ENCODE data around the gene FBXO21.

The FBXO21 gene

DNA sequence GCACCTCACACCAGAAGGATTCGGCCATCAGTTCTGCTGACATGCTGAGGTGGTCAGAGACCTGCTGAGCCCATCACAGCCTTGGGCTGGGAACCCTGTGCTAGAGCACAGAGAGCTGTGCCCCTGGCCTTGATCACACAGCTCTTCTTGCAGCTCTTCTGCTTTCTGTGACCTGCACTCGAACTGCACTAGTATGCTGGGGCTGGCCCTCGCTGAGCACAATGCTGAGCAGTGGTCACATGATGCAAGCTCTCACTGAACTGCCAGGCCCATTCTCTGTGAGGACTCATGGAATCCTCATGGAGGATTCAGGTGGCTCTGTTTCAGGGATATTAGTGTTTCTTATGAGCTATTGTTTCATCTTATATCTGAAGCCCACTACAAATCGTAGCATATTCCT lies 22.5 kb downstream of the FBXO21 start:
- no peak for DNase-seq (ENCODE audit: low read depth in 2 of 2, low spot score in 1 of 2)

GRCh38 chr12:117166107-117166506 lies 24.2 kb downstream of the FBXO21 start:
- DNase-seq (ENCODE audit: low read depth in 2 of 2, low spot score in 1 of 2), result no peak

DNA sequence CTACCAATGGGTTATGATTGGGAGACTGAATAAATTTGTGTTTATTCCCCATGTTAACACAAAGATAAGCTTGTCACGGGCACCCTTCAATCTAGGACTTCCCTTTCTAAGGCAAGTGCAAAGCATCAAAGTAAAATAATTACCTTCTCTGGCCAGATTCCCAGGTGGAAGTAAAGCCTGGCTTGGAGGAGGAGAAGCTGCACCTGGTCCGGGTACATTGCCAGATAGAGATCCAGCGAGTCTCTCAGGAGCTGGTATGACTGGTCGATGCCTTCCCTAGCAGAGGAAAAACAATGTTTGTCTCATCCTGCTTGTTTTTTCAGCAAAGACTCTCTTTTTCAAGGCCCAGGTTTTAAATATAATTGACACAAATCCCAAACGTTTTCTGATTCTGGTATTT lies 24.9 kb downstream of the FBXO21 start:
- DNase-seq (ENCODE audit: low read depth in 2 of 2, low spot score in 1 of 2), result no peak

DNA sequence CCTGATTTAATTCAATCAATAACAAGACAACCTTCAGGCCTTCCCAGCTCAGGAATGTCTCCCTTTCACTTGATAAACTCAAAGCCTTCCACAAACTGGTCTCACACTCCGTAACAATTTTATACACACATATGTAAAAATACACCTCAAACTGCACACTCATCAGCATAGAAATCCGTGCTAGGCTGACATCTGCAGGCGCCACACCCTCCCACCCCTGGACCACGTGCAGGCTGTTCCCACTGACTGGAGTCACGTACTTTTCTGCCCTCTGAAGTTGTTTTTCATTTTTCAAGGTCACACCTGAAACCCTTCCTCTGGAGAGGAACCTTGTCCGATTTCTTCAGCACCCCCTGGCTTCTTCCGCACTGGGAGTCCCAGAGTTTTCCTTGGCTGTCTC lies 27.6 kb downstream of the FBXO21 start:
- DNase-seq (ENCODE audit: low read depth in 2 of 2, low spot score in 1 of 2), result no peak

- DNase-seq (ENCODE audit: low read depth in 2 of 2, low spot score in 1 of 2), result no peak
Measured at GRCh38 chr12:117162167-117162539, 28.1 kb downstream of the FBXO21 start.

- no peak for DNase-seq (ENCODE audit: low read depth in 2 of 2, low spot score in 1 of 2)
Measured at GRCh38 chr12:117161460-117162166, 28.7 kb downstream of the FBXO21 start.

GRCh38 chr12:117159674-117160073 lies 30.6 kb downstream of the FBXO21 start:
- no peak for DNase-seq (ENCODE audit: low read depth in 2 of 2, low spot score in 1 of 2)

GRCh38 chr12:117158911-117159553 lies 31.2 kb downstream of the FBXO21 start:
- DNase-seq (ENCODE audit: low read depth in 2 of 2, low spot score in 1 of 2), result no peak

- no peak for DNase-seq (ENCODE audit: low read depth in 2 of 2, low spot score in 1 of 2)
Measured at GRCh38 chr12:117158096-117158495, 32.2 kb downstream of the FBXO21 start.

GRCh38 chr12:117155278-117156060 lies 34.8 kb downstream of the FBXO21 start:
- peak in 1 of 2 donors; percentile 45 for DNase-seq (ENCODE audit: low read depth in 2 of 2, low spot score in 1 of 2)

DNA sequence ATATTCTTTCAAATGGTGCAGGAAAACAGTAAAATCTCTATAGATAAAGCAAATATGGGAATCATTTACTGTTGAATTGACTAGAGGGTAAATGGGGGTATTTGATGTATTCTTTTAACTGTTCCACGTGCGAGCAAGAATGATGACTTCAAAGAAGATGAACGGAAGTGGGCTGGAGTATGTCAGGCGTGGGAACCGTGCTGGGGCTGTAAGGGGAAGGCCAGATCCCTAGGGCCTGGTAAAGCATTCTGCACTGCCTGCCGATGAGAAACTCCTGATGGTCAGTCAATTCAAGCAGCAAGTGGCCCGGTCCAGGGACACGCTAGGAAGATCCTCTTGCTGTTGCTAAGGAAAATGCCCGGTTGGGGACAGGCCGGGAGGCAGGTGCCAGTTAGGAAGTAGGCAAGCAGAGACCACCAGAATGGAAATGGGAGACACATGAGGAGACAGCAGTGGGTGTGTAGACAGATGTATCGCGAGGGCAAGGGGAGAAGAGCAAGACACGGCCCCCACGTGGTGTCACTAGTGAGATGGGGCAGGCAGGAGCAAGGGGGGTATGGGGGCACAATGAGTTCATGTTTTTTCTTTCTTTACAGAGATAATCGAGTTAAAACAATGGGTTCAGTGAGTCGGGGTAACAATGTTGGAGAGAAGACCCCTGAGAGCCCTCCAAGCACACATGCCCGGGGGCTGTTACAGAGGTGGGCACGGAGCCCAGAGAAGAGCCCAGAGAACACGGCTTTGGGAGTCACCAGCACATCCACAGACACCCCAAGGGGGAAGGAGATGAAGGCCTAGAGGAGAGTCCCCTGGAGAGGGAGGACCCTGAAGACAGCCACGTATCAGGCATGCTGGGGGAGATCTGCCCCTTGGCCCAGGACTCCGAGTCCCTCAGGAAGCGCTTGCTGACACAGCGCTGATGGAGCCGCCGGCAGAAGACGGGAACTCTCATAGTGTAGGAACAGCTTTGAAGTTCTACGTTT lies 37.2 kb downstream of the FBXO21 start:
- no peak for DNase-seq (ENCODE audit: low read depth in 2 of 2, low spot score in 1 of 2)

DNA sequence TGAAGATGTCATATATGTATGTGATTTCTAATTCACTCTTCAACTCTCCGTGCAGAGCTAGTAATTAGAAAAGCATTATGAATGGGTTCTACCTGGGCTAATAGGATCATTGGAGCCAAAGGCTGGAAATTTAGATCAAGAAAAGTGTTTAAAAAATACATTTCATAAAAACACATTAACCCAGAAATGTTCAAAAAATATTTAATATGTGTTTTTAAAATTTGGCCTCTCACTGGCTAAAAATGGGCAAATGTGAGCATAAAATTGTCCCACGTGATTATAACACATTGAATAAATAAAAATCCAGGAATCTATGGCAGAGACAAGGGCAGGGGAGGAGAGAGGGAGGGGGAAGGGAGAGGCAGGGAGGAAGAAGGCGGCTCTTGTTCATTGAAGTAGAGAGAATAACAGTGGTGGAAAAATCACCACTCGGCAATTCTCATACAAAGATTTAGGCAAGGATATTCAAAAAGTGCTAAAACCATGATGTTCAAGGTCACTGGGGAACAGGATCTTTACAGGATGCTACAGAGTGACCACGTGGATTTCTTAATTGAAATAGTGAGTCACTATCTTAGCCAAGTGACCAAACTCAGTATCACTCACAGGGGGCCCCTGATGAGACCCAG lies 38.8 kb downstream of the FBXO21 start:
- no peak for DNase-seq (ENCODE audit: low read depth in 2 of 2, low spot score in 1 of 2)

GRCh38 chr12:117149431-117149830 lies 40.8 kb downstream of the FBXO21 start:
- DNase-seq (ENCODE audit: low read depth in 2 of 2, low spot score in 1 of 2), result no peak

DNA sequence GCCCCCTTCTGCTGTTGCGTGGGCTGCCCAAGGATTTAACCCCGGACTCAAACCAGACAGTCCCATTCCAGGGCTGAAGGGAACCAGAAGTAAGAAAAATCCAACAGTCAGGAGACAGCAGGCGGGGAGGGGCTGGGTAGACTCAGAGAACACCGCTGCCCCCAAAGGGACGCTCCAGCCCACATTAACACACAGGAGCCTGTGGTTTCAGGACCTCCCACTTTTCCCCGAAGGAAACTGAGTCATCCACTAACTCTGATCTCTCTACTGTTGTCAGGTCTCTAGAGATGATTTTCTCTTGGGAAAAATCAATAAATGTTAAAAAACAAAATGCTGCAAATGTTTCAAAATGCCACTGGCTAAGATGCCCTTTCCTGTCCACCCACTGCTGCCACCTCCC lies 41.6 kb downstream of the FBXO21 start:
- no peak for DNase-seq (ENCODE audit: low read depth in 2 of 2, low spot score in 1 of 2)

- no peak for DNase-seq (ENCODE audit: low read depth in 2 of 2, low spot score in 1 of 2)
Measured at GRCh38 chr12:117147639-117148038, 42.6 kb downstream of the FBXO21 start.

DNA sequence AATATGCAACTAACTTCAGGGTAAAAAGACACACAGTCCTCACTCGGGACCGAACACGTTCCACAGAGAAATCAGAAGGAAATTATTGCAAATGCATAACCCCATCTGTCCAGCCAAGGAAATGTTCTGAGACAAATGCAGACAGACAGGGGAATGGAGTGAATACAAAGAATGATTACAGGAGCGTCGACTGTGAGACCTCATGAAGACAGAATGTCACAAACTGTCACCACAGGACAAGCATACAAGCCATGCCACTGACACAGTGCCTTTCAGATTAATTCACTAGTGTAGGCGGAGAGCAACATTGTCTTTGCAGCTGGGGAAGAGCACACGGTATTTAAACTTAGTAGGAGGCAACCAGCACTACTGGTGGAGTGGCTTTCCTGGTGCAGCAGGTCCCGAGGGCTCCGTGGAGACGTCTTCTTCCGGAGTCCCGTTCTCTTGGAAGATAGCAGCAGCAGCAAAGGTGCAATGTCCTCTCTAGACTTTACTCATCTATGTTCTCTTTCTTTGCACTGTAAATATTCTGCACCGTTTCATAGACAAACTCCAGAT lies 44.6 kb downstream of the FBXO21 start:
- DNase-seq (ENCODE audit: low read depth in 2 of 2, low spot score in 1 of 2), result no peak

GRCh38 chr12:117144599-117144998 lies 45.7 kb downstream of the FBXO21 start:
- no peak for DNase-seq (ENCODE audit: low read depth in 2 of 2, low spot score in 1 of 2)

DNA sequence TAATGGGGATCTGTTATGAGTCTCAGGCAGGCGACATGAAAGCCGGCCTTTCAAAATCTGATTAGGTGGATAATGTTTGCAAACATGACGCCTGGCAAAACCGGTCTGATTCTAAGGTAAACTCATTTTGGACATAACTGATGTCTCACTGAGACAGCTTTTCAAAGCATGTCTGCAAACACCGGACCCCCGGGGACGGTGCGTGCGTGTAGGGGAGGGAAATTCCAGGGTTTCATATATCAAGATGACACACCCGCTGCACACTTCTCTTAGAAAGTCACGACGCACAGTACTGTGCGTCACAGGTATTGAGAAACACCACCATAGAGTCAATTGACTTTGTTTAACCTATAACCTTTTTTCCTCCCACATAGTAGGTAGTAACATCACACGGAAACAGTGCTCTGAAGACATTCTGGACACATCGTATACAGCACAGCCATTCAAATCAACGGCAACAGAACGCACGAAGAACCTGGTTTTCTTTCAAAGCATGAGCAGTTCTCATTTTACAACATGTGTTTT lies 47.2 kb downstream of the FBXO21 start:
- DNase-seq (ENCODE audit: low read depth in 2 of 2, low spot score in 1 of 2), result no peak

DNA sequence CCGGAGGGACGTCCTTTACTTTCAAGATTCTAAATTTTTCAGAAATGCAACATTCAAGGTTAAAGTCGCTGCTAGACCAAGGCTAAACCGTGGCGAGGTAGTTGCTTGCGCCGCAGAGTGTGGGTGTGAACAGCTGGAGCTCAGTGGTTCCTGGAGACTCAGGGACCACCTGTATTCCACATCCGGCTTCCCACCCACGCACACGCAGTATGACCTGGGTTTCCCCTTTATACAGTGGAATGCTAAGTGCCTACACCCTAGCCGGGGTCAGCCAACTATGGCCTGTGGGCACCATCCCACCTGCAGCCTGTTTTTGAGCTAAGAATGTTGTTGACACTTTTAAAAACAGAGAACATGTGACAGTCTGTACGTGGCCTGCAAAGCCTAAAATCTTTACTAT lies 48.2 kb downstream of the FBXO21 start:
- no peak for DNase-seq (ENCODE audit: low read depth in 2 of 2, low spot score in 1 of 2)
